ENCODE results near the gene NACC2. TPM values are rescaled to one million over a fixed set of nuclear protein-coding genes. Genes with fewer than 3 reads are reported as not detected.

The NACC2 gene
- 15.2 TPM for polyA plus RNA-seq (ENCODE audit: insufficient read length)

GRCh38 chr9:136095070-136096058 lies at the start of gene NACC2:
TSS of gene NACC2 (minus strand) at chr9:136095289. CDS start at chr9:136050521, 44,768 bp downstream.
- DNase-seq (ENCODE audit: low read depth): no peak

GRCh38 chr9:136144450-136144849 lies 49.4 kb upstream of the NACC2 start:
- DNase-seq (ENCODE audit: low read depth): no peak

- DNase-seq (ENCODE audit: low read depth): no peak
Observed at GRCh38 chr9:136143215-136144001, 48.3 kb upstream of the NACC2 start.

GRCh38 chr9:136142859-136143214 lies 47.7 kb upstream of the NACC2 start:
- DNase-seq (ENCODE audit: low read depth): no peak

GRCh38 chr9:136142414-136142796 lies 47.3 kb upstream of the NACC2 start:
- no peak for DNase-seq (ENCODE audit: low read depth)

- DNase-seq (ENCODE audit: low read depth): no peak
Observed at GRCh38 chr9:136141682-136142413, 46.8 kb upstream of the NACC2 start.

- peak; percentile 68 for DNase-seq (ENCODE audit: low read depth)
Observed at GRCh38 chr9:136140966-136141365, 45.9 kb upstream of the NACC2 start.

- no peak for DNase-seq (ENCODE audit: low read depth)
Observed at GRCh38 chr9:136140046-136140445, 45.0 kb upstream of the NACC2 start.

GRCh38 chr9:136138566-136138965 lies 43.5 kb upstream of the NACC2 start:
- DNase-seq (ENCODE audit: low read depth): no peak

- no peak for DNase-seq (ENCODE audit: low read depth)
Observed at GRCh38 chr9:136137321-136138265, 42.5 kb upstream of the NACC2 start.

- no peak for DNase-seq (ENCODE audit: low read depth)
Observed at GRCh38 chr9:136136127-136136925, 41.2 kb upstream of the NACC2 start.

- no peak for DNase-seq (ENCODE audit: low read depth)
Observed at GRCh38 chr9:136135326-136136126, 40.4 kb upstream of the NACC2 start.

- DNase-seq (ENCODE audit: low read depth): no peak
Observed at GRCh38 chr9:136133959-136134484, 38.9 kb upstream of the NACC2 start.

- no peak for DNase-seq (ENCODE audit: low read depth)
Observed at GRCh38 chr9:136133191-136133958, 38.3 kb upstream of the NACC2 start.

- no peak for DNase-seq (ENCODE audit: low read depth)
Observed at GRCh38 chr9:136132512-136133050, 37.5 kb upstream of the NACC2 start.

GRCh38 chr9:136131629-136132511 lies 36.8 kb upstream of the NACC2 start:
- DNase-seq (ENCODE audit: low read depth): no peak

- no peak for DNase-seq (ENCODE audit: low read depth)
Observed at GRCh38 chr9:136129176-136129575, 34.1 kb upstream of the NACC2 start.

Measured in forelimb muscle (tissue), 1 donor.